Superior temporal gyrus (tissue), 1 donor: Measurements from ENCODE around the gene HMGXB4.
"Not testable (repeated sequence)": the region's sequence is repeated elsewhere in the genome, so short reads cannot be mapped to it uniquely, and the experiment has no call there.

Source experiments
- DNase-seq: peaks from one replicate; pipeline ENCODE4 v3.0.0-alpha.2; 2016; ENCODE audit errors: extremely low spot score

Gene HMGXB4

GRCh38 chr22:35257321-35258190, at the start of gene HMGXB4:
TSS of gene HMGXB4 (plus strand) at chr22:35257493. CDS start at chr22:35262391, 4,898 bp downstream.
- peak; percentile 93 for DNase-seq

- no peak for DNase-seq
These were observed 49.3 kb upstream of the HMGXB4 start for GRCh38 chr22:35208003-35208402.

GRCh38 chr22:35209203-35209602, 48.1 kb upstream of the HMGXB4 start:
- DNase-seq: no peak

GRCh38 chr22:35212009-35212408, 45.3 kb upstream of the HMGXB4 start:
- DNase-seq: no peak

- DNase-seq: no peak
These were observed 44.3 kb upstream of the HMGXB4 start for GRCh38 chr22:35212996-35213395.

GRCh38 chr22:35214968-35215367, 42.3 kb upstream of the HMGXB4 start:
- DNase-seq: no peak

GRCh38 chr22:35215993-35216392, 41.3 kb upstream of the HMGXB4 start:
- no peak for DNase-seq

GRCh38 chr22:35217527-35217926, 39.8 kb upstream of the HMGXB4 start:
- no peak for DNase-seq

GRCh38 chr22:35218079-35218478, 39.2 kb upstream of the HMGXB4 start:
- DNase-seq: no peak

- DNase-seq: peak; percentile 18
These were observed 38.3 kb upstream of the HMGXB4 start for GRCh38 chr22:35219012-35219411.

GRCh38 chr22:35220221-35220620, 37.1 kb upstream of the HMGXB4 start:
- no peak for DNase-seq

GRCh38 chr22:35225010-35225409, 32.3 kb upstream of the HMGXB4 start:
- no peak for DNase-seq

GRCh38 chr22:35226958-35227647, 30.2 kb upstream of the HMGXB4 start:
- no peak for DNase-seq

- DNase-seq: no peak
These were observed 27.4 kb upstream of the HMGXB4 start for GRCh38 chr22:35229865-35230264.

GRCh38 chr22:35230417-35230816, 26.9 kb upstream of the HMGXB4 start:
- DNase-seq: no peak

- no peak for DNase-seq
These were observed 26.3 kb upstream of the HMGXB4 start for GRCh38 chr22:35230839-35231584.

- DNase-seq: peak; percentile 47
These were observed 25.7 kb upstream of the HMGXB4 start for GRCh38 chr22:35231585-35232084.

GRCh38 chr22:35238749-35239148, 18.5 kb upstream of the HMGXB4 start:
- not testable (repeated sequence) for DNase-seq

GRCh38 chr22:35244507-35244906, 12.8 kb upstream of the HMGXB4 start:
- not testable (repeated sequence) for DNase-seq

- DNase-seq: no peak
These were observed 7.1 kb upstream of the HMGXB4 start for GRCh38 chr22:35250156-35250555.

- no peak for DNase-seq
These were observed 3.3 kb upstream of the HMGXB4 start for GRCh38 chr22:35253946-35254345.

- no peak for DNase-seq
These were observed 332 bp upstream of the HMGXB4 start for GRCh38 chr22:35257002-35257320.
